HT-29 (cell line): Measurements from ENCODE around the gene CCL8. TPM values are rescaled to one million over a fixed set of nuclear protein-coding genes. Genes with fewer than 3 reads are reported as not detected.

Experiments used
- DNase-seq: peaks from one replicate; pipeline ENCODE4 v3.0.0-alpha.2; 2015; ENCODE audit warnings: low spot score
- total RNA-seq: library from RNA; depleted of rRNA; stranded (reverse); fragments of >200 nt; shearing (Covaris generic); gene quantifications from 2 replicates; pipeline ENCODE4 v1.2.3, GENCODE V29; 2014; rRNA removed

Gene CCL8
- total RNA-seq, 1 experiment from 2014 or later: not detected

DNA sequence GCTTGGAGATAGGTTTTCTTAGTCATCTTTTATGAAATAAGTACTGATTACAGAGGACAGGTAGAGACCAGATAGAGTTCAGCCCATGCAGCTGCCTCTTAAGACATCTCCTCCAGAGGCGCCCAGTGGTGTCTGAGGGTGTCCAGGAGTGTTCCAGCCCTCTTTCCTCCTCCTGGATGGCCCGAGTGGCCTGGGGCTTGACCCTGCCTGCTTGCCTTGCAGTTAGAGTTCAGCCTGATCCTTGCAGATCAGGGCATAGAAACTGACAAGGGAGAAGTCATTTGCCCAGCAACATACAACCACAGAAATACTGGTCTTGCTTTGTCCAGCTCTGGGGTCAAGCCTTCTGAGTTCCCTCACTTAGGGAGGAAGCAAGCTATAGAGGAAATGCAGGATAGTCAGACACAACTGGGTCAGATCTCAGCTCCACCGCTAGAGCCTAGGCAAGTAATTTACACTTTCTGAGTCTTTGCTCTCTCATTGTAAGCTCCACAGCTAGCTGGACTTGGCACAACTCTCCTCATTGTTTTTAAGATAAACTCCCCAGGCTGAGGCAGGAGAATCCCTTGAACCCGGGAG is 47.4 kb downstream of the CCL8 start:
- no peak for DNase-seq

DNA sequence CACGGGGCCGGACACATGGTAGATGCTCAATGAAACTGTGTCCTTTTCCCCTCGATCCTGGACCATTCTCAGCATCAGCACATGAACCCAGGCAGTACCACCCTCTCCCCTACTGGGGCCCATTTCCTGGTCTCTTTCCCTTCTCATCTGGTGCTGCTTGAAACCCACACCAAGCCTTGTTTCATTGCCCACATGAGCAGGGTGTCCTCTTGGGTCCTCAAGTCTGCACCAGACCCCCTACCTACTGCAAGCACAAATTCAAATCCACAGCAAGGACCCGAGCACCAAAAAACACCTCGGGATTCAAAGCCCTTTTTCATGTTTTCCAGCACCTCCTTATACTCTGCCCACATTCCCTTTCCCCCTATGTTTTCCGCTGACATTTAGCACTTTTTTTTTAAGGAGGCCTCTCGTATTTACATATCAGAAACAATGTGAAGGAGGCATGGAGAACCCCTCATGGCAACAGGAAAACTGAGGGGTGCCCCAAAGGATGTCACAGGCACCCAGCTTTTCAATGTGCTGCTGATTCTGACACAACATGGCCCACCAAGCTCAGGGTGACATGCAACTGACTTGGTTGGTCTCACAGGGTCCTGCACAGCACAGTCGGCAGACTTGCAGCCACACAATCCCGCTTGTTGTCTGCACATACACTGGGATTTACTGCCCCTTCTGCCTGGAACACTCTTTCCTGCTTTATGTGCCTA is 48.4 kb downstream of the CCL8 start:
- DNase-seq: no peak

DNA sequence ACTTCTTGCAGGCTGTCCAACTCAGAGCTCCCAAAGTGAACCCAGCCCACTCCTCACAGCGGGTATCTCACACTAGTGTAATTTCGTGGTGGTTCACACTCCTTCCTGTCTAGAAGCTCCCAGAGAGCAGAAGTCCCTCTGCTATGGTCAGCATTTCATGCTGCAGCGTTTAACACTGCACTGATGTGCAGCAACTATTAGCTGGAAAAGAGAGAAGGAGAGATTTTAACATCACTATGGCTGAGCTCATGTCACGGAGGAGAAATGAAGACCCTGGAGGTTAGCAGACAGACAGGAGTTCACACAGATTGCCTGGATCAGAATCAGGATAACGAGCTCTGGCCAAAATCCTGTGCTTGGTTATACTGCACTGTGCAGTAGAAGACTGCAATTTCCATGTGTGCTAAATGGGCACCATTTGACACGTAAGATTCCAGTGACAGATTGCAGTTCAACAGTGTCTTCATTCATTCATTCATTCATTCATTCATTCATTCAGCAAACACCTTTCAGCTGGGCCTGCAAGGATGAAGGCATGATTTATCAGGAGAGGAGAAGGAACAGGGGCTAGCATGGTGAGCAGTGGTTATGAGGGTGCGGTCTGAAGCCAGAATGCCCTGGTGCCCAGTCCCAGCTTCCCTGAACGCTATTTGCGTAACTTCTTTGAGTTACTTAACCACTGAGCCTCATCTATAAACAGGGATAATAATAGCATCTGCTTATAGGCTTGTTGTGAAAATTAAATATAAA is 49.1 kb downstream of the CCL8 start:
- DNase-seq: no peak

DNA sequence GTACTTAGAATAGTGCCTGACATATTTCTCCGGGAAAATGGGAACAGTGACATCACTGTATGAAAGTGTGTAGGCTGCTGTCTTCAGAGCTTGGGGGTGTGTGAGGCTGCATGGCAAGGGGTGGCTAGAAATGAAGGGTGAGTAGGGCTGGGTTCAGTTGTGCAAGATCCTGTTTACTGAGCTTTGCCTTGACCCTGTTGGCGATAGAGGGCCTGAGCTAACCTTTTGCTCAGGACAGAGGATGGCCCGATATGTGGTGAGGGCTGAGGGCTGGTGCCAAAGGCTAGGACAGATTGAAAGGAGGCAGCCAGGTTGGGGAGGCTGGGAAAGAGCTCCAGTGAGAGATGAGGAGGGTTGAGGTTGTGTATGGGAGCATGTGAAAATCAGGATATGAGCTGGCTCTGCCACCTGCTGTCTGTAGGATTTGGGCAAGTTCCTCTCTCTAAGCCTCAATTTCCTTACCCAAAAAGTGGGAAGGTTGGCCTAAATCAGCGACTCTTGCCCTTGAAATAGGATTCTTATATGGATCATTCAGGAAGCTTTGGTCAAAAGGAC is 49.8 kb downstream of the CCL8 start:
- DNase-seq: no peak

DNA sequence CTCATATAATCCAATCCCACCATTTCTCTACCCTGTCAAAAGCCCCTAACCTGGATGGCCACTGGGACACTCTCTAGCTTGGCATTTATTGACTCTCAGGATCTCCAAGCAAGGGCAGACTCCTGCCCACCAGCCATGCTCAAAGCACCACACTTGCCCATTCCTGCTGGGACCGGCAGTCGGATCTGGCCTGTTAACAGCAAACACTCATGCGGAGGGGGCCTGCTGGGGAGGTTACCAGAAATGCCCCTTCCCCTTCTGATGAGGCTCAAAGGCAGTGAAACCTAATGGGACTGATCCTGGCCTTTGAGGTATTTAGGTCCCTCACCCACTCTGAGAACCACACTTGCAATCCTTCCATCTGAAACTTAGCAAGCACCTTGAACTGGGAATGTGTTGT is 50.3 kb downstream of the CCL8 start:
- DNase-seq: no peak

DNA sequence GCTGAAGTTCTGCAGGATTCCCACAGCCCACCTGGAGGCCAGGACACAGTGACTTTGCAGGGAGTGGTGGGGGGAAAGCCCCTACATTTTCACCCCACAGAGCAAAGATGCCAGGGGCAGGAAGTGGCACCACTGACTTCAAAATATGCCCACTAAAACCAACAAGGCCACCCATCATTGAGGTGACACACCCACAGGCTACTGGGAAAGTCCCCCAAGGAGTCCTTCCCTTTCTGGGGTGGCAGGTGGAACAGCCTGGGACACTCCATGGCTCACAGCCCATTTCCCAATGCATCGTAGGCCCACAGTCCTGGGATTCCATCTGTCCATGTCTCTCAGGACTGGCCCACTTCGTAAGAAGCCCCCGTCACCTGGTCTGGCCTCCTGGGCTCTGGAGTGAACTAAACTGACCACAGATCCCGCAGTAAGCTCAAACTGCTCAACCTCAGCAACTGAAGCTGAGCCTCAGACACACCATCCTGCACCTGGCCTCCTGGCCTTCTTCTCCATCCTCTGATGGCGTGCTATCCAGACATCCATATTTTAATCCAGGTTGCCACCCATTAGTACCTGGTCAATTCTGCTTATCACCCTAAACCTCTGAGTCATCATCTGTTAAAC is 51.3 kb downstream of the CCL8 start:
- DNase-seq: no peak

DNA sequence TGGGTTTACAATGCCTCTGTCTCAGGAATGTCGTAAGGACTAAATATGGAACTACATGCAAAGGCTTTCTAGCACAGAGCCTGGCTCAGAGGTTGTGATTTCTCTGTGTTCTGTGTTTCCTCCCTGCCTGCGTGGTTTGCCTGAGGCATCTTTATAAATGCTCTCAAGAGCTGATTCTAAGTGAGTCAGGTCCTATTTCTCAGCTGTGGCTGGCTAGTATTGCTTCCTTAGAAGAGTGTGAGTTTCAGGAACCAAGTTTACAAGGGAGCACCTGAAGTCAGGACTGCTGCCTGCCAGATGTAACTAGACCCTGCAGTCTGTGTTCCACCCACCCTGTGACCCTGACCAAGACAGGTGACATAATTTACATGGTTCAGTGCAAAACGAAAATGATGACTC is 51.8 kb downstream of the CCL8 start:
- DNase-seq: no peak

Other genes with a start within 250 kb of the CCL8 start
- not detected in 2 replicates for gene CCL2, start 64.2 kb upstream of the CCL8 start, total RNA-seq
- not detected in 2 replicates for gene CCL7, start 49.2 kb upstream of the CCL8 start, total RNA-seq
- not detected in 2 replicates for gene CCL11, start 33.7 kb upstream of the CCL8 start, total RNA-seq
- not detected in 2 replicates for gene CCL13, start 37.0 kb downstream of the CCL8 start, total RNA-seq
- not detected in 2 replicates for gene CCL1, start 43.8 kb downstream of the CCL8 start, total RNA-seq